Liver (tissue), 9 donors: ENCODE measurements around the gene CCDC93. TPM values are rescaled to one million over a fixed set of nuclear protein-coding genes. Genes with fewer than 3 reads are reported as not detected.

Experiments used
- DNase-seq: peaks from one replicate; pipeline ENCODE4 v3.0.0-alpha.2; 2017; ENCODE audit warnings: low spot score
- H3K27ac ChIP-seq, 2 donors: one replicate each; pipeline ENCODE4 v1.7.0; 2013; ENCODE audit warnings: inconsistent platforms in 2 of 2, low read length in 2 of 2, control low read depth in 1 of 2, low read depth in 1 of 2, mild to moderate bottlenecking in 1 of 2
- H3K27me3 ChIP-seq, 4 donors: one replicate each; pipeline versions ENCODE4 v1.6.1 to v1.7.0; 2013; ENCODE audit warnings: low read length in 3 of 4, inconsistent platforms in 1 of 4, mild to moderate bottlenecking in 1 of 4, moderate library complexity in 1 of 4; ENCODE audit not compliant: control insufficient read depth in 4 of 4, insufficient read depth in 4 of 4
- H3K36me3 ChIP-seq, 4 donors: one replicate each; pipeline versions ENCODE4 v1.6.1 to v1.7.0; 2013; ENCODE audit warnings: low read length in 3 of 4, mild to moderate bottlenecking in 3 of 4, low read depth in 1 of 4, moderate library complexity in 1 of 4; ENCODE audit not compliant: control insufficient read depth in 4 of 4, insufficient read depth in 3 of 4
- H3K4me1 ChIP-seq, 4 donors: one replicate each; pipeline versions ENCODE4 v1.6.1 to v1.7.0; 2013; ENCODE audit warnings: low read length in 3 of 4, mild to moderate bottlenecking in 3 of 4, moderate library complexity in 1 of 4; ENCODE audit not compliant: control insufficient read depth in 4 of 4, insufficient read depth in 4 of 4
- H3K4me3 ChIP-seq, 3 donors: one replicate each; pipeline versions ENCODE4 v1.6.1 to v1.7.0; 2013; ENCODE audit warnings: low read length in 3 of 3, control low read depth in 1 of 3, low read depth in 1 of 3, mild to moderate bottlenecking in 1 of 3
- H3K9ac ChIP-seq, 2 donors: one replicate each; pipeline ENCODE4 v1.7.0; 2013; ENCODE audit warnings: low read length in 2 of 2, mild to moderate bottlenecking in 2 of 2, moderate library complexity in 2 of 2, control low read depth in 1 of 2, low read depth in 1 of 2
- H3K9me3 ChIP-seq, 4 donors: one replicate each; pipeline versions ENCODE4 v1.6.1 to v1.7.0; 2013; ENCODE audit warnings: low read length in 3 of 4; ENCODE audit not compliant: control insufficient read depth in 4 of 4
- ATF3 ChIP-seq: IDR thresholded peaks from 2 replicates; pipeline ENCODE4 v1.6.1; 2016; ENCODE audit warnings: antibody characterized with exemption
- CTCF ChIP-seq: fragments of 150-350 bp; IDR thresholded peaks from 2 replicates; pipeline ENCODE4 v1.5.1; 2017; ENCODE audit warnings: improper control_type of control experiment, low read depth, low read length; ENCODE audit not compliant: missing input control
- EGR1 ChIP-seq, 2 donors: IDR thresholded peaks; 2 replicates each; pipeline ENCODE4 v1.6.1; 2016 to 2018; ENCODE audit warnings: antibody characterized with exemption in 2 of 2, low read depth in 2 of 2
- FOXA1 ChIP-seq: IDR thresholded peaks from 2 replicates; pipeline ENCODE4 v1.6.1; 2016; ENCODE audit warnings: antibody characterized with exemption
- FOXA2 ChIP-seq: IDR thresholded peaks from 2 replicates; pipeline ENCODE4 v1.6.1; 2016; ENCODE audit warnings: antibody characterized with exemption
- GABPA ChIP-seq, 2 donors: IDR thresholded peaks in 1 of 2; conservative IDR thresholded peaks in 1 of 2; 2 replicates each; pipeline ENCODE4 v1.6.1; 2016; ENCODE audit warnings: antibody characterized with exemption in 2 of 2, mild to moderate bottlenecking in 1 of 2, moderate library complexity in 1 of 2
- HNF4A ChIP-seq, 2 donors: conservative IDR thresholded peaks; 2 replicates each; pipeline ENCODE4 v1.6.1; 2016; ENCODE audit warnings: antibody characterized with exemption in 2 of 2, mild to moderate bottlenecking in 2 of 2
- HNF4G ChIP-seq: IDR thresholded peaks from 2 replicates; pipeline ENCODE4 v1.6.1; 2016; ENCODE audit warnings: antibody characterized with exemption
- JUND ChIP-seq, 2 donors: IDR thresholded peaks; 2 replicates each; pipeline ENCODE4 v1.6.1; 2016; ENCODE audit warnings: antibody characterized with exemption in 2 of 2
- MAX ChIP-seq: IDR thresholded peaks from 2 replicates; pipeline ENCODE4 v1.6.1; 2016; ENCODE audit warnings: antibody characterized with exemption
- NR2F2 ChIP-seq: IDR thresholded peaks from 2 replicates; pipeline ENCODE4 v1.6.1; 2016; ENCODE audit warnings: antibody characterized with exemption
- RAD21 ChIP-seq, 2 donors: IDR thresholded peaks; 2 replicates each; pipeline ENCODE4 v1.6.1; 2016; ENCODE audit warnings: antibody characterized with exemption in 2 of 2, mild to moderate bottlenecking in 2 of 2
- REST ChIP-seq: IDR thresholded peaks from 2 replicates; pipeline ENCODE4 v1.6.1; 2016; ENCODE audit warnings: antibody characterized with exemption, mild to moderate bottlenecking
- RXRA ChIP-seq, 2 donors: IDR thresholded peaks; 2 replicates each; pipeline ENCODE4 v1.6.1; 2017 to 2018; ENCODE audit warnings: antibody characterized with exemption in 2 of 2, mild to moderate bottlenecking in 1 of 2
- SP1 ChIP-seq: IDR thresholded peaks from 2 replicates; pipeline ENCODE4 v1.6.1; 2018; ENCODE audit warnings: antibody characterized with exemption, mild to moderate bottlenecking
- TAF1 ChIP-seq: conservative IDR thresholded peaks from 2 replicates; pipeline ENCODE4 v1.6.1; 2016; ENCODE audit warnings: antibody characterized with exemption, mild to moderate bottlenecking
- YY1 ChIP-seq: IDR thresholded peaks from 2 replicates; pipeline ENCODE4 v1.6.1; 2016; ENCODE audit warnings: antibody characterized with exemption, mild to moderate bottlenecking
- ZBTB33 ChIP-seq: IDR thresholded peaks from 2 replicates; pipeline ENCODE4 v1.6.1; 2016; ENCODE audit warnings: antibody characterized with exemption
- WGBS: extraction: QIAGEN DNeasy Blood & Tissue Kit; methylation state at CpG from one replicate; pipeline ENCODE4 v1.1.7; 2013; 5-methylcytosine and 5-hydroxymethylcytosine counted together
- polyA plus RNA-seq, 2 donors: library from polyadenylated mRNA; stranded (reverse) in 1 of 2; unstranded in 1 of 2; fragments of 200-250 nt in 1 of 2; fragments of >200 nt in 1 of 2; fragmentation: Nextera tagmentation in 1 of 2; extraction: Ambion mirVana in 1 of 2; gene quantifications; one replicate each; pipeline versions ENCODE4 v1.2.1 to v1.2.3, GENCODE V29; 2013 to 2015
- total RNA-seq, 2 donors: library from RNA; depleted of rRNA; stranded (reverse); fragments of >200 nt; gene quantifications; one replicate each; pipeline ENCODE4 v1.2.3, GENCODE V29; 2014
- donor health status: healthy.
- donor health status: healthy.
- donor health status: healthy.
- donor health status: healthy.
- donor health status: healthy.

The CCDC93 gene
- total and polyA plus RNA-seq, 4 donors: 4.0 to 14.2 (median 8.5) TPM

GRCh38 chr2:117931978-117932377 lies 81.9 kb downstream of the CCDC93 start:
- no peak overlapping the region for H3K27ac ChIP-seq
- DNase-seq: no peak
- H3K27me3 ChIP-seq: no peaks in the 10 kb centered on the region
- H3K9me3 ChIP-seq: no peaks in the 10 kb centered on the region
- no peak overlapping the region for H3K9ac ChIP-seq
- 95% methylated on average over 7 of the region's 7 CpGs for WGBS
- no peaks in the 10 kb centered on the region for H3K4me1 ChIP-seq
- peaks cover 3 to 67% (median 60%) of the 10 kb centered on the region in 4 donors for H3K36me3 ChIP-seq
- H3K4me3 ChIP-seq: no peak overlapping the region
- no peak for TF ChIP-seq SP1
- no peak for TF ChIP-seq GABPA (IDR thresholded peaks at IDR 0.05 in 1 of 2, conservative IDR thresholded peaks at IDR 0.05 in 1 of 2)
- TF ChIP-seq NR2F2: no peak
- no peak for TF ChIP-seq JUND (IDR thresholded peaks at IDR 0.05)
- no peak for TF ChIP-seq HNF4A (conservative IDR thresholded peaks at IDR 0.05)
- no peak for TF ChIP-seq EGR1 (IDR thresholded peaks at IDR 0.05; ENCODE audit: low read depth in 2 of 2)
- no peak for TF ChIP-seq FOXA1
- TF ChIP-seq RAD21 (IDR thresholded peaks at IDR 0.05): no peak

- H3K36me3 ChIP-seq: peaks cover 3 to 60% (median 55%) of the 10 kb centered on the region in 4 donors
- no peaks in the 10 kb centered on the region for H3K9me3 ChIP-seq
- 97% methylated on average over 4 of the region's 4 CpGs for WGBS
- no peak overlapping the region for H3K4me3 ChIP-seq
- TF ChIP-seq GABPA (IDR thresholded peaks at IDR 0.05 in 1 of 2, conservative IDR thresholded peaks at IDR 0.05 in 1 of 2) (no peak), HNF4G (no peak), CTCF (no peak), JUND (IDR thresholded peaks at IDR 0.05) (no peak), REST (no peak), HNF4A (conservative IDR thresholded peaks at IDR 0.05) (no peak), YY1 (no peak), FOXA1 (no peak), NR2F2 (no peak), TAF1 (no peak), FOXA2 (no peak), SP1 (no peak), RXRA (IDR thresholded peaks at IDR 0.05) (no peak), RAD21 (IDR thresholded peaks at IDR 0.05) (no peak), ATF3 (no peak), ZBTB33 (no peak), MAX (no peak), EGR1 (IDR thresholded peaks at IDR 0.05; ENCODE audit: low read depth in 2 of 2) (no peak)
- H3K9ac ChIP-seq: no peak overlapping the region
- no peak overlapping the region for H3K27ac ChIP-seq
- H3K27me3 ChIP-seq: no peaks in the 10 kb centered on the region
- no peaks in the 10 kb centered on the region for H3K4me1 ChIP-seq
- DNase-seq: no peak
Observed at GRCh38 chr2:117931266-117931665, 82.6 kb downstream of the CCDC93 start.
